HG03060 (cell line): ENCODE results near the gene SPECC1.
"Not testable (repeated sequence)": the region's sequence is repeated elsewhere in the genome, so short reads cannot be mapped to it uniquely, and the experiment has no call there.

ENCODE experiments used
- ATAC-seq: cut with Tn5 transposase; IDR thresholded peaks from one replicate; pipeline ENCODE4 v1.9.1; 2021; ENCODE audit warnings: low read depth, moderate number of reproducible peaks; ENCODE audit not compliant: unreplicated experiment

Gene SPECC1

GRCh38 chr17:20352567-20352966, 343.4 kb downstream of the SPECC1 start:
- ATAC-seq, result not testable (repeated sequence)

- not testable (repeated sequence) for ATAC-seq
Measured at GRCh38 chr17:20363846-20364245, 354.7 kb downstream of the SPECC1 start.
